NCI-H82 treated with DMSO at 0.1 percent for 48 hours (cell line): Measurements from ENCODE around the gene RAP1A.

Experiments used
- DNase-seq: peaks from one replicate; lab custom pipeline; 2025; ENCODE audit not compliant: unreplicated experiment; lab: John Stamatoyannopoulos, UW

Gene RAP1A

GRCh38 chr1:111751906-111752575 lies 132.5 kb downstream of the RAP1A start:
- no peak for DNase-seq

- DNase-seq: no peak
These were observed 135.4 kb downstream of the RAP1A start for GRCh38 chr1:111754984-111755330.

DNA sequence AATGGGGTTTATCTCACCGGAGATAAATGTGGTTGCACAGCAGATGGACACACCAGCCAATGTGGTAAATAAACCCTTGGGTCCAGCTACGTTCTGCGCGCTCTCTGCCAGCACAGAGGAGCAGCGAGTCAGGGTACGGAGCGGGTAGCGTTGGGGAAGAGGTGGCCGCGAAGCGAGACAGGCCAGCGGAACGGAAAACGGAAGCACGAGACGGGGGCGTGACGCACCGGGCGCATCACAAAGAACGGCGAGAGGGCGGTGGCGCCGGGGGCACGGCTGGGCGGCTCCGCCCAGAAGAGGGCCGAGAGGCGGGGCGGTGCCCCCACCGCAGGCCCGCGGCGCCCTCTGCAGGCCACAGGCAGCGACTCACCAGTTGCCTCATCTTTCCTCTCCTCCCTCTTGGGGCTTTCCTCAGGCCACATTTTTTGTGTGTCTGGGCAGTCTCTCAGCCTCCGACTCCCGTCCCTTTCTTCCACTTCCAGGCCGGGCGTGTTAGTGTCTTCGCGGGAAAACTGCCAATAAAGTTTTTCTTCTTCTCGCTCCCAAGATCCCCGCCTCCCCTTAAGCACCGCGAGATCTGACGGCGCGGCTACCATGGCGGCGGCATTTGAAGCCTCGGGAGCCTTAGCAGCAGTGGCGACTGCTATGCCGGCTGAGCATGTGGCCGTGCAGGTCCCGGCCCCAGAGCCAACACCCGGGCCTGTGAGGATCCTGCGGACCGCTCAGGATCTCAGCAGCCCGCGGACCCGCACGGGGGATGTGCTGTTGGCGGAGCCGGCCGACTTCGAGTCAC lies 135.9 kb downstream of the RAP1A start, which contains the start of gene DDX20:
DDX20 (plus strand) TSS at position 571 of the 793 bp plus-strand sequence; CDS start at position 595, 24 bp downstream.
- peak; percentile 93 for DNase-seq

GRCh38 chr1:111756124-111756513 lies 136.5 kb downstream of the RAP1A start:
- DNase-seq: no peak

DNA sequence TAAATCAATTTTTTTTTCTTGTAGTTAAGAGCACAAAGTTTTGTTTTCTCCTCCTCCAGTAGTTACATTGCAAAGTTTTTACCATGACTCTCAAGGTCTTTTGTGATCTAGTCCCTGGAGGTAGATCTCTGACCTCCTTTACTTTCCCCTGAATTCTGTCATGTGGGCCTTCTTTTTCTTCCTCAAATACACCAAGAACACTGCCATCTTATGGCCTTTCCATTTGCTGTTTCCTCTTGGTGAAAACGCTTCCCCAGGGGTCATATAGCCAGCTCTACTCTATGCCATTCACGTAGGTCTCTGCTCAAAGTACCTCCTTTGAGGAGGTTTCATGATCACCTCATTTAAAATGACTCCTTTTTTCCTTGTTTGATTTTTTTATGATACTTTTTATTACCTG lies 138.8 kb downstream of the RAP1A start:
- no peak for DNase-seq

DNA sequence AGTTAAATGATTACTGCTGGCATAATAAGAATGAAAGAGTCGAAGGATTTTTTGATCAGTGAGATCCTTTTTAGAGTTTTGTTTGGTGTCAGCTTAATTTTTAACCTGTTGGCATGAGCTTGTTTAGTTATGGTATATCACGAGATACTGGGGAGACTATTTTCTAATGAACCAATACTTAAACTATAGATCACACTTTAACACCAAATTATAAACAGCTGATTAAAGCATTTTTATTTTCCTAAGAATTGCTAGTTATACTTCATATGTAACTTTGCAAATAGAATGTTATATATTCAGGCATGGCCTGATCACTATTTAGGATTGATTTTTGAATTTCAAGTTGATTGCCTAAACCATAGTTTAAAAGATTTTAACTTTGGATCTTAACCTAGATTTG lies 142.1 kb downstream of the RAP1A start:
- no peak for DNase-seq

- no peak for DNase-seq
These were observed 142.7 kb downstream of the RAP1A start for GRCh38 chr1:111762332-111762731.
